RWPE2 (cell line): ENCODE data around the gene ZNF382.
A peak's percentile ranks its signal among the peaks of the same experiment; 100 is the strongest.
"Not testable (repeated sequence)": the region's sequence is repeated elsewhere in the genome, so short reads cannot be mapped to it uniquely, and the experiment has no call there.

Experiments used
- ATAC-seq: fragments of 200-7000 bp; cut with Tn5 transposase; 3 replicates; pipeline ENCODE4 v1.9.1; 2021; ENCODE audit warnings: low read depth
- DNase-seq: peaks from one replicate; pipeline ENCODE4 v3.0.0-alpha.2; 2020; ENCODE audit warnings: low spot score
- H3K27ac ChIP-seq: fragments of 450-650 bp; 2 replicates; pipeline ENCODE4 v1.5.1; 2017; ENCODE audit warnings: mild to moderate bottlenecking; ENCODE audit not compliant: poor library complexity, severe bottlenecking
- H3K27me3 ChIP-seq: fragments of 250-450 bp; sonication (Bioruptor Pico); 2 replicates; pipeline ENCODE4 v1.5.1; 2021; ENCODE audit warnings: mild to moderate bottlenecking, moderate library complexity; ENCODE audit not compliant: insufficient read depth, poor library complexity, severe bottlenecking
- H3K36me3 ChIP-seq: fragments of 250-450 bp; sonication (Bioruptor Pico); 2 replicates; pipeline ENCODE4 v1.5.1; 2020; ENCODE audit warnings: low read depth, mild to moderate bottlenecking, moderate library complexity
- H3K4me1 ChIP-seq: fragments of 250-450 bp; sonication (Bioruptor Pico); 2 replicates; pipeline ENCODE4 v1.5.1; 2021; ENCODE audit warnings: mild to moderate bottlenecking, moderate library complexity; ENCODE audit not compliant: insufficient read depth, poor library complexity, severe bottlenecking
- H3K4me3 ChIP-seq: fragments of 250-450 bp; sonication (Bioruptor Pico); 2 replicates; pipeline ENCODE4 v1.5.1; 2021; ENCODE audit warnings: mild to moderate bottlenecking, moderate library complexity; ENCODE audit not compliant: severe bottlenecking
- H3K9me3 ChIP-seq: fragments of 250-450 bp; sonication (Bioruptor Pico); 2 replicates; pipeline ENCODE4 v1.5.1; 2021; ENCODE audit warnings: mild to moderate bottlenecking, moderate library complexity; ENCODE audit not compliant: severe bottlenecking
- TF ChIP-seq, protein P1 (sequence below): fragments of 450-650 bp; IDR thresholded peaks from one replicate; pipeline ENCODE4 v1.5.1; 2017; ENCODE audit warnings: mild to moderate bottlenecking, moderate library complexity; ENCODE audit not compliant: poor library complexity, severe bottlenecking

Gene ZNF382

DNA sequence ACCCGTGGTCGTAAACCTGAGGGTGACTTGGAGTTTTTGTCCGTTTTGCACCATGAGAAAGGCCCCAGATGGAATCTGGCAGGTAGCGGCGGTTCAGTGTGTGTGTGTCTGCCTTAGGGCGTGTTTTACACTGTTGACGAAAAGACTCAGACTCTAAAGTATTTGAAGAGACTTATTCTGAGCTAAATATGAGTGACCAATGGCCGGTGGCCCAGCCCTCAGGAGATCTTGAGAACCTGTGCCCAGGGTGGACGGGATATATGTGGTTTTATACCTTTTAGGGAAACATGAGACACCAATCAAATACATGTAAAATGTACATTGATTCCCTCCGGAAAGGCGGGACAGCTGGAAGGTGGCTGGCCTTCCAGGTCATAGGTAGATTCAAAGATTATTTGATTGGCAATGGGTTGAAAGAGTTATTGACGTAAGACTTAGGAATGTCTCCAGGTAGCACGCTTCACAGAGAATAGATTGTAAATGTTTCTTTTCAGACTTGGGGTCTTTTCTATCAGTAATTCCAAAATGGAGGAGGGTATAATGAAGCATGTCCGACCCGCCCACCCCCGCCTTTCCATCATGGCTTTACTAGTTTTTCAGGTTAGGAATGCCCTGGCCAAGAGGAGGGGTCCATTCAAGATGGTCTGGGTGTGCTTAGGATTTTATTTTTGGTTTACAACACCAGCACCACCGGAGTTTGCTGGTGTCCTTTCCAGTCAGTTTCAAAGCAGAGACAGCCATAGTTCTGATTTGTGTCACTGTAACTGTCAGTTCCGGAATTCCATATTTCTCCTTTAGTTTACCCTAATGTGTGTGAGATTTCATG lies 31.0 kb upstream of the ZNF382 start:
- peaks cover 64% of the 10 kb centered on the region for H3K36me3 ChIP-seq
- DNase-seq, result no peak

DNA sequence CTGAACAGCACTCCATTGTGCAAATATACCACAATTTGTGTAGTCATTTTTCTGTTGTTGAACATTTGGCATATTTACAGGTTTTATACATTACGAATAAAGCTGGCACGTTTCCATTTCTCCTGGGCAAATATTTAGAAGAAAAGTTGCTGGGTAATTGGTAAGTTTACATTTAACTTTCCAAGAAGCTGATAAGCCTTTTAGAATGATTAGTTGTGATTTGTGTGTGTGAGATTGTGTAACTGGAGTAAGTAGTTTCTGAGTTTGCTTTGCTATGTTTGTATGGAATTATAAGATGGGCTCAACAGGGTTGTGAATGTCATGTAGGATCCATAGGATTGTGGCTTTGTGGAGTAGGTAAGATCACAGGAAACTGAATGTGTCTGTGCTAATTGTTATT lies 30.4 kb upstream of the ZNF382 start:
- DNase-seq, result no peak
- TF ChIP-seq, protein P1, sequence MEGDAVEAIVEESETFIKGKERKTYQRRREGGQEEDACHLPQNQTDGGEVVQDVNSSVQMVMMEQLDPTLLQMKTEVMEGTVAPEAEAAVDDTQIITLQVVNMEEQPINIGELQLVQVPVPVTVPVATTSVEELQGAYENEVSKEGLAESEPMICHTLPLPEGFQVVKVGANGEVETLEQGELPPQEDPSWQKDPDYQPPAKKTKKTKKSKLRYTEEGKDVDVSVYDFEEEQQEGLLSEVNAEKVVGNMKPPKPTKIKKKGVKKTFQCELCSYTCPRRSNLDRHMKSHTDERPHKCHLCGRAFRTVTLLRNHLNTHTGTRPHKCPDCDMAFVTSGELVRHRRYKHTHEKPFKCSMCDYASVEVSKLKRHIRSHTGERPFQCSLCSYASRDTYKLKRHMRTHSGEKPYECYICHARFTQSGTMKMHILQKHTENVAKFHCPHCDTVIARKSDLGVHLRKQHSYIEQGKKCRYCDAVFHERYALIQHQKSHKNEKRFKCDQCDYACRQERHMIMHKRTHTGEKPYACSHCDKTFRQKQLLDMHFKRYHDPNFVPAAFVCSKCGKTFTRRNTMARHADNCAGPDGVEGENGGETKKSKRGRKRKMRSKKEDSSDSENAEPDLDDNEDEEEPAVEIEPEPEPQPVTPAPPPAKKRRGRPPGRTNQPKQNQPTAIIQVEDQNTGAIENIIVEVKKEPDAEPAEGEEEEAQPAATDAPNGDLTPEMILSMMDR, result no peak
- peak overlapping the region; percentile 78 for H3K4me3 ChIP-seq
- H3K27ac ChIP-seq, result peak overlapping the region; percentile 62
- peaks cover 64% of the 10 kb centered on the region for H3K36me3 ChIP-seq
- peaks cover 10% of the 10 kb centered on the region for H3K4me1 ChIP-seq
- no peaks in the 10 kb centered on the region for H3K27me3 ChIP-seq
- no peak for ATAC-seq
- H3K9me3 ChIP-seq, result no peaks in the 10 kb centered on the region

More for the DNA sequence above, 31.0 kb upstream of the ZNF382 start:
- H3K4me3 ChIP-seq, result peak overlapping the region; percentile 78
- H3K9me3 ChIP-seq, result no peaks in the 10 kb centered on the region
- H3K4me1 ChIP-seq, result peaks cover 10% of the 10 kb centered on the region
- H3K27me3 ChIP-seq, result no peaks in the 10 kb centered on the region
- H3K27ac ChIP-seq, result peak overlapping the region; percentile 62
- peak; percentile 49 for ATAC-seq
- TF ChIP-seq, protein P1, result no peak

DNA sequence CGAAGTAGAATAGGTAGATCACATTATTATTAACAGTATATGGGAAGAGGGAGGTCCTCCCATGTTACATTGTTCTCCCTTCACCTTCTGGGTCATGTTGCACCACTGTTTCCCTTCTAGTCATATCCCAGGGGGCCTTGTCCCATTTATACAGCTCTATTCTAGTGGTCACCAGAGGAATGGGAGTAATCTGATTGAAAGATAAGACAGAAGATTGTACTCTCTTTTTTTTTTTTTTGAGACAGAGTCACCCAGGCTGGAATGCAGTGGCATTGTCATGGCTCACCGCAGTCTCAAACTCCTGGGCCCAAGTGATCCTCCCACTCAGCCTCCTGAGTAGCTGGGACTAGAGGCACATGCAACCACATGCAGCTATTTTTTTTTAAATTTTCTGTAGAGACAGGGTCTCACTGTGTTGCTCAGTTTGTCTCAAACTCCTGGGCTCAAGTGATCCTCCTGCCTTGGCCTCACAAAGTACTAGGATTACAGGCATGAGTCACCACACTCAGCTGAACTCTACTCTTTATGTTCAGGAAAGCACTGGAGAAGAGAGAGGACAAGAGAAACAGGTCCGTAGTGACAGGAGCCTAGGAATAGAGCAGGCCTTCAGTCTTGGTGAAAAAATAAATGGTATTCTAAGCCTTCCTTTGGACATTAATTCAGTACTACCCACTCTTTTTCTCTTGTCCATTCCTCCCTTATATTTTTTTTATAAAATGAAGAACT lies 27.7 kb upstream of the ZNF382 start:
- TF ChIP-seq, protein P1, result no peak
- DNase-seq, result no peak
- no peak for ATAC-seq
- peaks cover 64% of the 10 kb centered on the region for H3K36me3 ChIP-seq
- no peak overlapping the region for H3K27ac ChIP-seq
- no peak overlapping the region for H3K4me3 ChIP-seq
- no peaks in the 10 kb centered on the region for H3K9me3 ChIP-seq
- no peaks in the 10 kb centered on the region for H3K27me3 ChIP-seq
- peaks cover 6% of the 10 kb centered on the region for H3K4me1 ChIP-seq

DNA sequence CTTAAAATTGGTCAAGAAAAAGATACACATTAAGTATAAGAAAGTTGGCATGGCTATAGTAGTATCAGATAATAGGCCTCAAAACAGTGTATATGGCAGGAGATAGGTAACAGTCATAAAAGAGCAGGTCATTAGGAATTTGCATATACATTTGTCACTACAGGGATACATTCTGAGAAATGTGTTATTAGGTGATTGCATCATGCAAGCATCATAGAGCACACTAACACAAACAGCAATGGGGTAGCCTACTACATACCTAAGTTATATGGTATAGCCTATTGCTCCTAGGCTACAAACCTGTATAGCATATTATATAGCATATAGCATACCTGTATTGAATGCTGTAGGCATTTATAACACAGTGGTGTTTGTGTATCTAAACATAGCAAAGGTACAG lies 25.9 kb upstream of the ZNF382 start:
- DNase-seq, result no peak
- no peak for ATAC-seq
- Histone ChIP-seq H3K27ac (no peak overlapping the region), H3K36me3 (peaks cover 64% of the 10 kb centered on the region), H3K4me1 (peaks cover 6% of the 10 kb centered on the region), H3K4me3 (no peak overlapping the region), H3K27me3 (no peaks in the 10 kb centered on the region), H3K9me3 (no peaks in the 10 kb centered on the region)
- TF ChIP-seq, protein P1, result no peak

DNA sequence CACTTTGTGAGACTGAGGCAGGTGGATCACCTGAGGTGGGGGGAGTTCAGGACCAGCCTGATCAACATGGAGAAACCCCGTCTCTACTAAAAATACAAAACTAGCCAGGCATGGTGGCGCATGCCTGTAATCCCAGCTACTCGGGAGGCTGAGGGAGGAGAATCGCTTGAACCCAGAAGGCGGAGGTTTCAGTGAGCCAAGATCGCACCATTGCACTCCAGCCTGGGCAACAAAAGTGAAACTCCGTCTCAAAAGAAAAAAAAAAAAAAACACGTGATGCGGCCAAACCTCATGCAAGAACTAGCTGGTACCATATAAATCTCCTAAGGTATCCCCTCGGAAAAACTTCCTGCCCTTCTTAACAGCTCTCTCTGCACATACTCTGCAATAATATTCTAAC lies 2.4 kb upstream of the ZNF382 start:
- ATAC-seq, DNase-seq, H3K4me3 ChIP-seq, H3K4me1 ChIP-seq, H3K27me3 ChIP-seq, H3K27ac ChIP-seq, H3K9me3 ChIP-seq, H3K36me3 ChIP-seq: not testable (repeated sequence)
